Measurements from ENCODE around the gene MBOAT1.

Gene MBOAT1

DNA sequence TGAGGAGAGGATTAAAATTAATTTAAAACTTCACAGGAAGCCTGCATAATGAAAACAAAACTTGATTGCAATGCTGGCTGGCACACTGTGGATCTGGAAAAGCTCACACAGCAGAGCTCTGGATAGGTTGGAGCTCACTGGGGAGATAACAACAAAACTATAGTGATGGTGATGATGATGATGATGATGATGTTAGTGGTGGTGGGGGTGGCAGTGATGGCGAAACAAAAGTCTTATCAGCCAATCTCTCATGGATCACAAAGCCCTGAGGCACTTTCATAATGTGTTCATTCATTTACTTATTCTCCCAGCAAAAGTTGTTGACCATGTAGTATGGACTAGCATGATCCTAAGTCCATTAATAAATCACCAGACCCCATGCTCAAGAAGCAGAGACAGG is 152.0 kb downstream of the MBOAT1 start:
- TF ChIP-seq CTCF (IDR thresholded peaks at IDR 0.05) (no peak), ZFX (IDR thresholded peaks at IDR 0.05; ENCODE audit: borderline replicate concordance) (no peak)
- no peak overlapping the region for H3K27ac ChIP-seq

DNA sequence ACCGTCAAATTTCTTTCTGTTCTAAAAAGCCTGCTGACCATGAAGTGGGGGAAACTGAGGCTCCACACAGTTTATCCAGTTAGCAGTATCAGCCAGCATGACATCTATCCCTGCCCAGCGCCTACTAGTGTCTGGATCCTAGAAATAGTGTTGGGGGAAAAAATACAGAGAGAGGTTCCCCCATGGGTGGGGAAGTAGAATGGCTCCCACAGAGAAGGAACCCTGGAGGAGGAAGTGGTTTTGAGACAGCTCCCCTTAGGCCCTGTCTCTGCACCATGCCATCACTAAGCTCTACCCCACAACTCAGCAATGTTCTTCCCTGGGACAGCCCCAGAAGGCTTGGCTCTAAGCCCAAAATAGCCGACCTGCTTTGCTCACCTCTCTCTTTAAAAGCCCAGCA is 153.4 kb downstream of the MBOAT1 start:
- TF ChIP-seq CTCF (IDR thresholded peaks at IDR 0.05) = no peak
- no peak for TF ChIP-seq ZFX (IDR thresholded peaks at IDR 0.05; ENCODE audit: borderline replicate concordance)
- no peak overlapping the region for H3K27ac ChIP-seq

DNA sequence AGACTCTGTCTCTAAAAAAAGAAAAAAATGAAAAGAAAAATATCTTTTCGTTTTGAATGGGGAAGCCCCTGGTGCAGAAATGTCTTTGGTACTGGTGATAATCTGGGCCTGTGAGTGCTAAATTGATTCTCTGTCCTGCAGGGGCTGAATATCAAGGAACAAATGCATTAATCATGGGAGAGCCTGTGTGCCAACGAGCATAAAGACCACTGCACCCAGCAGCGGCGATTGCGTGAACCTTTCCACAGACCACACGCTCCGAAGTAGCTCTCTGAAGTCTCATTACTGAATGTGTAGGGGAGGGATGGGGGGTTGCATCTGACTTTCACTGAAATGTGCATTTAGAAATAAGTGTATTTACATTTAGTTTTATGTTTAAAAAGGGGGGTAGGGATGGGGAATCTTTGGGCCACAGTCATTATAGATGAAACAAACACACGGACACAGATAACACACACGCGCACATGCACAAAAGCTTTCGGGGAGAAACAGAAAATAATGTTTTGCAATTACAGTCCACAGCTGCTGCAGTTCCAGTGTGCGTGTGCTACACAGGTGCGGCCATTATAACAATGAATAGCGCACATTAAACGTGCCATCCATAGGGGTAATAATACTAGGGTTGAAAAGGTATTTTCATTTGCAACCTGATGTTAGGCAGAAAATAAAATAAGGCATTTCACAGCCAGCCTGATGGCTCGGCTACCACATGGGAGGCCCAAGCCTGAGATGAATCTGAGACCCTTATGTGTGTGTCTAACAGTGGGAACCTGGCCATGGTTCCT is 154.0 kb downstream of the MBOAT1 start:
- TF ChIP-seq CTCF (IDR thresholded peaks at IDR 0.05) (no peak), ZFX (IDR thresholded peaks at IDR 0.05; ENCODE audit: borderline replicate concordance) (no peak)
- H3K27ac ChIP-seq = no peak overlapping the region

DNA sequence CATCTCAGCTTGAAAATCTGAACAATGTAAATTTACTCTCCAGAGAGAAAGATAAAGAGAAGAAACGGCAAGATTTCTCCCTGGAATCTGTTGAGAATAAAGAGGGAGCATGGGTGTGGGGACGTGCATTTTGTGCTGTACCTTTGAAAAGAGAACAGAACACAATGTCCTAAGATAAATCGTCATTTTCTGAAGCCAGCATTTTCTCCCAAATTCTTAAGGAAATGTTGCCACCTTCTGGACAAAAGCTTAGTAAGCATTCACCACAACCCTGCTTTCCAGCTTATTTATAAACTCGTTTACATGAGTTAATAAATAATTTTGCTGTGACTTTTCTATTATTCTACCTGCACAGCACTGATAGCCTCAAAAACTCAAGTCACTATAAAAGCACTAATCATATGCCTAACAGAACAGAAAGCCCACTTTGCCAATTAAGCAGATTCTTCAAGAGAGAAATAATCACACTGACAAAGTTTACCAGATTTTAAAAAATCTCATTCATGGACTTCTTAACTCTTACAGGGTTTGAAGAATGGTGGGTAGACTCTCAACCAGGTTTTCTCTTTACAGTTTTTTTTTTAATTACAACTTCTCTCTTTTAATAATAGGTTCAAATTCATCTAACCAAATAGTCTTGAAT is 155.8 kb downstream of the MBOAT1 start:
- H3K27ac ChIP-seq = no peak overlapping the region
- TF ChIP-seq ZFX (IDR thresholded peaks at IDR 0.05; ENCODE audit: borderline replicate concordance) (no peak), CTCF (IDR thresholded peaks at IDR 0.05) (peak; percentile 70)

- TF ChIP-seq ZFX (IDR thresholded peaks at IDR 0.05; ENCODE audit: borderline replicate concordance) (no peak), CTCF (IDR thresholded peaks at IDR 0.05) (no peak)
These were observed 156.4 kb downstream of the MBOAT1 start for GRCh38 chr6:20055916-20056315.

More at GRCh38 chr6:20055916-20056315, 156.4 kb downstream of the MBOAT1 start:
- no peak overlapping the region for H3K27ac ChIP-seq

Data from 22Rv1 (cell line).